KOPT-K1 (cell line): ENCODE measurements around the gene DOCK6.

Experiments
- H3K27ac ChIP-seq: fragments of 200-600 bp; sonication (generic); 2 replicates; pipeline ENCODE4 v1.5.1; 2016; ENCODE audit warnings: antibody characterized with exemption, mild to moderate bottlenecking, low read depth, low read length; ENCODE audit not compliant: poor library complexity, severe bottlenecking
- H3K36me3 ChIP-seq: fragments of 200-600 bp; sonication (generic); 2 replicates; pipeline ENCODE4 v1.5.1; 2017; ENCODE audit warnings: antibody characterized with exemption, mild to moderate bottlenecking, low read length, moderate library complexity; ENCODE audit not compliant: insufficient read depth
- H3K9me3 ChIP-seq: fragments of 200-600 bp; sonication (generic); 2 replicates; pipeline ENCODE4 v1.5.1; 2017; ENCODE audit warnings: antibody characterized with exemption, low read length, mild to moderate bottlenecking; ENCODE audit not compliant: insufficient read depth, poor library complexity, severe bottlenecking

The DOCK6 gene

GRCh38 chr19:11230621-11231386, 31.5 kb downstream of the DOCK6 start:
- Histone ChIP-seq H3K27ac (no peak overlapping the region), H3K36me3 (no peaks in the 10 kb centered on the region), H3K9me3 (no peaks in the 10 kb centered on the region)

GRCh38 chr19:11227195-11227886, 35.0 kb downstream of the DOCK6 start:
- Histone ChIP-seq H3K36me3 (no peaks in the 10 kb centered on the region), H3K27ac (no peak overlapping the region), H3K9me3 (no peaks in the 10 kb centered on the region)

GRCh38 chr19:11226716-11227166, 35.6 kb downstream of the DOCK6 start:
- no peaks in the 10 kb centered on the region for H3K9me3 ChIP-seq
- H3K27ac ChIP-seq = no peak overlapping the region
- no peaks in the 10 kb centered on the region for H3K36me3 ChIP-seq

- H3K9me3 ChIP-seq = peaks cover 5% of the 10 kb centered on the region
- H3K27ac ChIP-seq = no peak overlapping the region
- no peaks in the 10 kb centered on the region for H3K36me3 ChIP-seq
These were observed 36.5 kb downstream of the DOCK6 start for GRCh38 chr19:11225815-11226214.

GRCh38 chr19:11225172-11225571, 37.2 kb downstream of the DOCK6 start:
- H3K9me3 ChIP-seq = peaks cover 5% of the 10 kb centered on the region
- no peak overlapping the region for H3K27ac ChIP-seq
- no peaks in the 10 kb centered on the region for H3K36me3 ChIP-seq

- Histone ChIP-seq H3K9me3 (peaks cover 5% of the 10 kb centered on the region), H3K36me3 (no peaks in the 10 kb centered on the region), H3K27ac (no peak overlapping the region)
These were observed 37.9 kb downstream of the DOCK6 start for GRCh38 chr19:11224429-11224828.

- H3K9me3 ChIP-seq = peaks cover 5% of the 10 kb centered on the region
- no peak overlapping the region for H3K27ac ChIP-seq
- H3K36me3 ChIP-seq = no peaks in the 10 kb centered on the region
These were observed 39.1 kb downstream of the DOCK6 start for GRCh38 chr19:11223200-11223599.

- no peaks in the 10 kb centered on the region for H3K36me3 ChIP-seq
- H3K9me3 ChIP-seq = peaks cover 5% of the 10 kb centered on the region
These were observed 41.2 kb downstream of the DOCK6 start for GRCh38 chr19:11221082-11221598.

GRCh38 chr19:11214387-11214786, 47.9 kb downstream of the DOCK6 start:
- Histone ChIP-seq H3K9me3 (no peaks in the 10 kb centered on the region), H3K36me3 (no peaks in the 10 kb centered on the region), H3K27ac (no peak overlapping the region)

More at GRCh38 chr19:11221082-11221598, 41.2 kb downstream of the DOCK6 start:
- no peak overlapping the region for H3K27ac ChIP-seq

- H3K36me3 ChIP-seq = no peaks in the 10 kb centered on the region
These were observed 51.7 kb downstream of the DOCK6 start for GRCh38 chr19:11210656-11210928.

GRCh38 chr19:11209839-11210655, 52.3 kb downstream of the DOCK6 start:
- no peaks in the 10 kb centered on the region for H3K36me3 ChIP-seq
- H3K27ac ChIP-seq = no peak overlapping the region
- H3K9me3 ChIP-seq = no peaks in the 10 kb centered on the region

More at GRCh38 chr19:11210656-11210928, 51.7 kb downstream of the DOCK6 start:
- no peak overlapping the region for H3K27ac ChIP-seq
- H3K9me3 ChIP-seq = no peaks in the 10 kb centered on the region

- Histone ChIP-seq H3K27ac (no peak overlapping the region), H3K36me3 (no peaks in the 10 kb centered on the region), H3K9me3 (no peaks in the 10 kb centered on the region)
These were observed 53.5 kb downstream of the DOCK6 start for GRCh38 chr19:11208561-11209471.

GRCh38 chr19:11205939-11206570, 56.3 kb downstream of the DOCK6 start:
- Histone ChIP-seq H3K9me3 (no peaks in the 10 kb centered on the region), H3K36me3 (no peaks in the 10 kb centered on the region), H3K27ac (no peak overlapping the region)

GRCh38 chr19:11204943-11205349, 57.4 kb downstream of the DOCK6 start:
- Histone ChIP-seq H3K9me3 (no peaks in the 10 kb centered on the region), H3K27ac (no peak overlapping the region), H3K36me3 (no peaks in the 10 kb centered on the region)
